ENCODE results near the gene KCNQ1. TPM values are rescaled to one million over a fixed set of nuclear protein-coding genes. Genes with fewer than 3 reads are reported as not detected.

Gene KCNQ1
- total and polyA plus RNA-seq, 12 donors: 11.0 to 447 (median 320) TPM

- Histone ChIP-seq H3K4me3 (no peak overlapping the region), H3K27me3 (no peaks in the 10 kb centered on the region), H3K4me1 (replicated peaks in 1 of 2) (peaks cover 48 to 49% of the 10 kb centered on the region in 2 donors), H3K27ac (peak overlapping the region in 4 of 5 donors; percentile 85 to 99 (median 91)), H3K36me3 (replicated peaks in 1 of 2) (no peaks in the 10 kb centered on the region), H3K9me3 (replicated peaks in 1 of 3) (no peaks in the 10 kb centered on the region)
- TF ChIP-seq CTCF (IDR thresholded peaks at IDR 0.05) (no peak), POLR2A (IDR thresholded peaks at IDR 0.05) (no peak)
- intact Hi-C loops (cut with DNase I): no loop called here
- peak in 3 of 7 donors; percentile 14 to 17 (median 14) for DNase-seq
- 52 to 66% (median 59%) methylated on average over 7 to 9 of the region's 9 CpGs for WGBS, 4 donors
These were observed 336.1 kb downstream of the KCNQ1 start for GRCh38 chr11:2780850-2781407.

GRCh38 chr11:2781408-2782274, 336.8 kb downstream of the KCNQ1 start:
- no peaks in the 10 kb centered on the region for H3K36me3 ChIP-seq (replicated peaks in 1 of 2)
- peak in 6 of 7 donors; percentile 1 to 49 (median 14) for DNase-seq
- TF ChIP-seq CTCF (IDR thresholded peaks at IDR 0.05) (no peak), POLR2A (IDR thresholded peaks at IDR 0.05) (no peak)
- intact Hi-C loops (cut with DNase I): no loop called here
- H3K9me3 ChIP-seq (replicated peaks in 1 of 3): no peaks in the 10 kb centered on the region
- 72 to 86% (median 77%) methylated on average over 11 to 19 of the region's 19 CpGs for WGBS, 4 donors
- H3K4me1 ChIP-seq (replicated peaks in 1 of 2): peaks cover 46 to 48% of the 10 kb centered on the region in 2 donors
- no peaks in the 10 kb centered on the region for H3K27me3 ChIP-seq
- peak overlapping the region in 2 of 5 donors; percentile 90 to 99 for H3K27ac ChIP-seq
- H3K4me3 ChIP-seq: no peak overlapping the region

DNA sequence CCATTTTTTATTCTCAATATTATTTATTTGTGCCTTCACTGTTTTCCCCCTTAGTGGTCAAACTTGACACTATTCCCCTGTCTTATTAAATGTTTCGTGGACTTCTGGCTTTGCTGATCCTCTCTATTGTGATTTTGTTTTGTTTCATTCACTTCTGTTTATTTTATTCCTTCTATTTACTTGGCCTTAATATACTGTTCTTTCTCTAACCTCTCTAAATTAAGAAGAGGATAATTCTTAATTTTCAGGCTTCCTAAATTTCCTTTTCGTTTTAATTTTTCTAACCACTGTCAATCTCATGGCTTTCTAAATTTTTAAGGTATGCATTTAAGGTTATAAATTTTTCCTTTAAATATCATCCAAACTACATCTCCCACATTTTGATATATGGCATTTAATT, 338.0 kb downstream of the KCNQ1 start:
- DNase-seq: no peak
- Histone ChIP-seq H3K27me3 (no peaks in the 10 kb centered on the region), H3K36me3 (replicated peaks in 1 of 2) (no peaks in the 10 kb centered on the region), H3K4me1 (replicated peaks in 1 of 2) (peaks cover 35 to 37% of the 10 kb centered on the region in 2 donors), H3K27ac (no peak overlapping the region), H3K9me3 (replicated peaks in 1 of 3) (no peaks in the 10 kb centered on the region), H3K4me3 (no peak overlapping the region)
- 92 to 96% (median 94%) methylated on average over 2 of the region's 2 CpGs for WGBS, 4 donors
- TF ChIP-seq CTCF (IDR thresholded peaks at IDR 0.05) (no peak), POLR2A (IDR thresholded peaks at IDR 0.05) (no peak)
- intact Hi-C loops (cut with DNase I): no loop called here

- H3K27ac ChIP-seq: no peak overlapping the region
- DNase-seq: no peak
- TF ChIP-seq CTCF (IDR thresholded peaks at IDR 0.05) (no peak), POLR2A (IDR thresholded peaks at IDR 0.05) (no peak)
- peaks cover 28 to 29% of the 10 kb centered on the region in 2 donors for H3K4me1 ChIP-seq (replicated peaks in 1 of 2)
- no peaks in the 10 kb centered on the region for H3K9me3 ChIP-seq (replicated peaks in 1 of 3)
- H3K36me3 ChIP-seq (replicated peaks in 1 of 2): no peaks in the 10 kb centered on the region
- no peak overlapping the region for H3K4me3 ChIP-seq
- H3K27me3 ChIP-seq: no peaks in the 10 kb centered on the region
- intact Hi-C loops (cut with DNase I): no loop called here
These were observed 338.8 kb downstream of the KCNQ1 start for GRCh38 chr11:2783536-2784082.

All from adrenal gland (tissue), 12 donors.